ENCODE results near the gene UTS2B.
A peak's percentile ranks its signal among the peaks of the same experiment; 100 is the strongest.

UTS2B gene

GRCh38 chr3:191352014-191352413 is 21.7 kb upstream of the UTS2B start:
- no peak for DNase-seq (ENCODE audit: low read depth)

GRCh38 chr3:191350396-191351090 is 20.2 kb upstream of the UTS2B start:
- DNase-seq (ENCODE audit: low read depth): no peak

- DNase-seq (ENCODE audit: low read depth): no peak
These were observed 17.8 kb upstream of the UTS2B start for GRCh38 chr3:191348098-191348497.

GRCh38 chr3:191347228-191347627 is 16.9 kb upstream of the UTS2B start:
- DNase-seq (ENCODE audit: low read depth): no peak

- DNase-seq (ENCODE audit: low read depth): no peak
These were observed 15.0 kb upstream of the UTS2B start for GRCh38 chr3:191345334-191345733.

GRCh38 chr3:191343913-191344312 is 13.6 kb upstream of the UTS2B start:
- no peak for DNase-seq (ENCODE audit: low read depth)

- DNase-seq (ENCODE audit: low read depth): no peak
These were observed 12.8 kb upstream of the UTS2B start for GRCh38 chr3:191343115-191343514.

GRCh38 chr3:191342411-191342810 is 12.1 kb upstream of the UTS2B start:
- DNase-seq (ENCODE audit: low read depth): no peak

- DNase-seq (ENCODE audit: low read depth): no peak
These were observed 11.7 kb upstream of the UTS2B start for GRCh38 chr3:191342006-191342405.

GRCh38 chr3:191340966-191341365 is 10.6 kb upstream of the UTS2B start:
- DNase-seq (ENCODE audit: low read depth): no peak

GRCh38 chr3:191340351-191340750 is 10.0 kb upstream of the UTS2B start:
- no peak for DNase-seq (ENCODE audit: low read depth)

- DNase-seq (ENCODE audit: low read depth): no peak
These were observed 9.1 kb upstream of the UTS2B start for GRCh38 chr3:191339316-191339917.

- DNase-seq (ENCODE audit: low read depth): no peak
These were observed 7.8 kb upstream of the UTS2B start for GRCh38 chr3:191338177-191338488.

GRCh38 chr3:191336833-191337232 is 6.5 kb upstream of the UTS2B start:
- DNase-seq (ENCODE audit: low read depth): no peak

GRCh38 chr3:191334346-191334893 is 4.1 kb upstream of the UTS2B start:
- no peak for DNase-seq (ENCODE audit: low read depth)

GRCh38 chr3:191333298-191333880 is 3.1 kb upstream of the UTS2B start:
- DNase-seq (ENCODE audit: low read depth): no peak

- DNase-seq (ENCODE audit: low read depth): no peak
These were observed 1.1 kb upstream of the UTS2B start for GRCh38 chr3:191331388-191331787.

- no peak for DNase-seq (ENCODE audit: low read depth)
These were observed 263 bp upstream of the UTS2B start for GRCh38 chr3:191330530-191331048.

GRCh38 chr3:191328962-191329653 is 1.2 kb downstream of the UTS2B start, which contains the start of gene CCDC50:
Gene CCDC50 (plus strand): TSS chr3:191329394. CDS start chr3:191329675, 281 bp downstream.
- peak; percentile 1 for DNase-seq (ENCODE audit: low read depth)

GRCh38 chr3:191328383-191328961 is 1.9 kb downstream of the UTS2B start:
- DNase-seq (ENCODE audit: low read depth): no peak

- DNase-seq (ENCODE audit: low read depth): no peak
These were observed 2.8 kb downstream of the UTS2B start for GRCh38 chr3:191327526-191327925.

- no peak for DNase-seq (ENCODE audit: low read depth)
These were observed 5.4 kb downstream of the UTS2B start for GRCh38 chr3:191324936-191325335.

Data from stimulated activated CD8-positive, alpha-beta memory T cell treated with anti-CD3 and anti-CD28 coated beads, Interleukin-15, amount 100 ng/mL, for 24 hours (primary cell).